ENCODE results near the gene DBI.

DNA sequence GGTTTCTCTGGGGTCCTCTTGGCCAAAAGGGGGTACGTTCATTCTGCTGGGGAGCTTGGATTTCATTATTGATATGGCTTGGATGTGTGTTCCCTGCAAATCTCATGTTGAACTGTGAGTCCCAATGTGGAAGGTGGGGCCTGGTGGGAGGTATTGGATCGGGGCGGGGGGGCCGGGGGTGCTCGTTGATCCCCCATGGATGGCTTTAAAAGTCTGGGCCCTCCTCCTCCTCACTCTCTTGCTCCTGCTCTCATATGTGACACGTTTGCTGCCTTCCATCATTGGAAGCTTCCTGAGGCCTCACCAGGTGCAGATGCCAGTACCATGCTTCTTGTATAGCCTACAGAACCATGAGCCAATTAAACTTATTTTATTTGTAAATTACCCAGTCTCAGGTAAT lies 11.8 kb downstream of the DBI start:
- TF ChIP-seq, protein P1, sequence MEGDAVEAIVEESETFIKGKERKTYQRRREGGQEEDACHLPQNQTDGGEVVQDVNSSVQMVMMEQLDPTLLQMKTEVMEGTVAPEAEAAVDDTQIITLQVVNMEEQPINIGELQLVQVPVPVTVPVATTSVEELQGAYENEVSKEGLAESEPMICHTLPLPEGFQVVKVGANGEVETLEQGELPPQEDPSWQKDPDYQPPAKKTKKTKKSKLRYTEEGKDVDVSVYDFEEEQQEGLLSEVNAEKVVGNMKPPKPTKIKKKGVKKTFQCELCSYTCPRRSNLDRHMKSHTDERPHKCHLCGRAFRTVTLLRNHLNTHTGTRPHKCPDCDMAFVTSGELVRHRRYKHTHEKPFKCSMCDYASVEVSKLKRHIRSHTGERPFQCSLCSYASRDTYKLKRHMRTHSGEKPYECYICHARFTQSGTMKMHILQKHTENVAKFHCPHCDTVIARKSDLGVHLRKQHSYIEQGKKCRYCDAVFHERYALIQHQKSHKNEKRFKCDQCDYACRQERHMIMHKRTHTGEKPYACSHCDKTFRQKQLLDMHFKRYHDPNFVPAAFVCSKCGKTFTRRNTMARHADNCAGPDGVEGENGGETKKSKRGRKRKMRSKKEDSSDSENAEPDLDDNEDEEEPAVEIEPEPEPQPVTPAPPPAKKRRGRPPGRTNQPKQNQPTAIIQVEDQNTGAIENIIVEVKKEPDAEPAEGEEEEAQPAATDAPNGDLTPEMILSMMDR (IDR thresholded peaks at IDR 0.05): no peak
- no peak for TF ChIP-seq POLR2A (IDR thresholded peaks at IDR 0.05)

Measured in body of pancreas (tissue), 4 donors.